Measurements from ENCODE around the gene SPATA7. TPM values are rescaled to one million over a fixed set of nuclear protein-coding genes. Genes with fewer than 3 reads are reported as not detected.

The SPATA7 gene
- total RNA-seq (10 to 100 TPM; 10.3 to 34.1 (median 15.1) TPM), polyA plus RNA-seq (10 to 100 TPM; 10.1 to 15.1 (median 14.9) TPM)
- long read RNA-seq, donor 1, partial matches to known transcripts = 0 of 2 reads
- long read RNA-seq, donor 1, other reads (novel, unspliced or antisense) = 0 of 2 reads
- long read RNA-seq, donor 2, partial matches to known transcripts = 0 of 1 reads
- long read RNA-seq, donor 2, other reads (novel, unspliced or antisense) = 0 of 1 reads
- long read RNA-seq, donor 3, partial matches to known transcripts = 0 of 1 reads
- long read RNA-seq, donor 3, other reads (novel, unspliced or antisense) = 0 of 1 reads
- long read RNA-seq, donor 4, partial matches to known transcripts = 3 of 12 reads
- long read RNA-seq, donor 4, other reads (novel, unspliced or antisense) = 3 of 12 reads
- long read RNA-seq, donor 5, transcript SPATA7-203 (12 exons, 2,123 nt) = major isoform, 12 of 20 reads
- long read RNA-seq, donor 5, transcript SPATA7-202 (11 exons, 1,891 nt) = minor isoform, 5 of 20 reads
- long read RNA-seq, donor 5, partial matches to known transcripts = 1 of 20 reads
- long read RNA-seq, donor 5, other reads (novel, unspliced or antisense) = 2 of 20 reads
- long read RNA-seq, donor 6, transcript SPATA7-202 (11 exons, 1,891 nt) = major isoform, 5 of 11 reads
- long read RNA-seq, donor 6, partial matches to known transcripts = 2 of 11 reads
- long read RNA-seq, donor 6, other reads (novel, unspliced or antisense) = 3 of 11 reads
- long read RNA-seq, donor 7, partial matches to known transcripts = 0 of 1 reads
- long read RNA-seq, donor 7, other reads (novel, unspliced or antisense) = 0 of 1 reads
- long read RNA-seq, donor 8, partial matches to known transcripts = 0 of 2 reads
- long read RNA-seq, donor 8, other reads (novel, unspliced or antisense) = 0 of 2 reads
- long read RNA-seq, donor 9 = 0 reads
- long read RNA-seq, donor 10, partial matches to known transcripts = 0 of 1 reads
- long read RNA-seq, donor 10, other reads (novel, unspliced or antisense) = 0 of 1 reads

GRCh38 chr14:88385212-88386101 is at the start of gene SPATA7:
Gene SPATA7 (plus strand): TSS chr14:88385657. CDS start chr14:88385819, 162 bp downstream.
- intact Hi-C loops (cut with DNase I) = no loop called here
- no peaks in the 10 kb centered on the region for H3K36me3 ChIP-seq (replicated peaks in 1 of 2)
- H3K9me3 ChIP-seq (replicated peaks in 1 of 3) = no peaks in the 10 kb centered on the region
- no peaks in the 10 kb centered on the region for H3K27me3 ChIP-seq
- H3K4me1 ChIP-seq (replicated peaks in 1 of 2) = peaks cover 6% of the 10 kb centered on the region in 2 donors
- WGBS, 4 donors = 0% methylated on average over 7 to 50 of the region's 50 CpGs
- H3K4me3 ChIP-seq = peak within 1 kb of the TSS; percentile 62 to 100 (median 90)
- peak; percentile 92 to 98 (median 97) for DNase-seq
- peak within 1 kb of the TSS; percentile 68 to 91 (median 85) for H3K27ac ChIP-seq
- TF ChIP-seq CTCF (IDR thresholded peaks at IDR 0.05) = peak in 2 of 6 experiments; percentile 3 to 7
- TF ChIP-seq POLR2A (IDR thresholded peaks at IDR 0.05) = peak; percentile 71 to 88

GRCh38 chr14:88340357-88340756 is 45.1 kb upstream of the SPATA7 start:
- intact Hi-C loops (cut with DNase I) = no loop called here
- DNase-seq = no peak
- peaks cover 5% of the 10 kb centered on the region for H3K27me3 ChIP-seq
- H3K36me3 ChIP-seq (replicated peaks in 1 of 2) = no peaks in the 10 kb centered on the region
- no peaks in the 10 kb centered on the region for H3K9me3 ChIP-seq (replicated peaks in 1 of 3)
- no peak overlapping the region for H3K4me3 ChIP-seq
- no peaks in the 10 kb centered on the region for H3K4me1 ChIP-seq (replicated peaks in 1 of 2)
- no peak for TF ChIP-seq POLR2A (IDR thresholded peaks at IDR 0.05)
- no peak for TF ChIP-seq CTCF (IDR thresholded peaks at IDR 0.05)
- no peak overlapping the region for H3K27ac ChIP-seq

GRCh38 chr14:88342980-88343379 is 42.5 kb upstream of the SPATA7 start:
- 68 to 100% (median 86%) methylated on average over 2 of the region's 2 CpGs for WGBS, 4 donors
- Histone ChIP-seq H3K4me1 (replicated peaks in 1 of 2) (no peaks in the 10 kb centered on the region), H3K9me3 (replicated peaks in 1 of 3) (no peaks in the 10 kb centered on the region), H3K27me3 (no peaks in the 10 kb centered on the region), H3K4me3 (no peak overlapping the region), H3K36me3 (replicated peaks in 1 of 2) (no peaks in the 10 kb centered on the region), H3K27ac (no peak overlapping the region)
- intact Hi-C loops (cut with DNase I) = no loop called here
- TF ChIP-seq CTCF (IDR thresholded peaks at IDR 0.05) = no peak
- no peak for TF ChIP-seq POLR2A (IDR thresholded peaks at IDR 0.05)
- no peak for DNase-seq

Measured in adrenal gland (tissue), 19 donors.